HepG2 (cell line): ENCODE results near the gene SNED1. TPM values are rescaled to one million over a fixed set of nuclear protein-coding genes. Genes with fewer than 3 reads are reported as not detected.
"Not testable (repeated sequence)": the region's sequence is repeated elsewhere in the genome, so short reads cannot be mapped to it uniquely, and the experiment has no call there.

Source experiments
- ARID2 ChIP-seq: sonication (generic); formaldehyde crosslinking; IDR thresholded peaks from 2 replicates; pipeline ENCODE4 v1.8.1; 2022; ENCODE audit warnings: mild to moderate bottlenecking, missing genetic modification reagents, borderline replicate concordance
- BORCS8-MEF2B ChIP-seq: sonication (generic); formaldehyde crosslinking; IDR thresholded peaks from 2 replicates; pipeline ENCODE4 v1.8.0; 2022; ENCODE audit warnings: mild to moderate bottlenecking, missing genetic modification reagents
- ELF1 ChIP-seq: sonication (generic); formaldehyde crosslinking; IDR thresholded peaks from 2 replicates; pipeline ENCODE4 v1.4.0; 2020; ENCODE audit warnings: missing genetic modification reagents
- KAT7 ChIP-seq: IDR thresholded peaks from 2 replicates; pipeline ENCODE4 v1.6.1; 2018; ENCODE audit warnings: borderline replicate concordance, missing compliant biosample characterization
- MEIS1 ChIP-seq: sonication (generic); formaldehyde crosslinking; IDR thresholded peaks from 2 replicates; pipeline ENCODE4 v1.9.0; 2021; ENCODE audit warnings: mild to moderate bottlenecking, missing genetic modification reagents, moderate library complexity, borderline replicate concordance
- MEIS2 ChIP-seq: sonication (generic); formaldehyde crosslinking; IDR thresholded peaks from 2 replicates; pipeline ENCODE4 v1.9.0; 2021; ENCODE audit warnings: mild to moderate bottlenecking, missing genetic modification reagents
- NR2F6 ChIP-seq, 2 experiments: IDR thresholded peaks; 2 replicates each; pipeline ENCODE4 v1.6.1; 2016; ENCODE audit warnings: antibody characterized with exemption in 1 of 2, mild to moderate bottlenecking in 1 of 2
- PHF21A ChIP-seq: sonication (generic); formaldehyde crosslinking; IDR thresholded peaks from 2 replicates; pipeline ENCODE4 v1.5.0; 2020; ENCODE audit warnings: mild to moderate bottlenecking, missing genetic modification reagents
- TCF12 ChIP-seq, 2 experiments: fragments of 450-650 bp in 1 of 2; sonication (generic) in 1 of 2; formaldehyde crosslinking in 1 of 2; IDR thresholded peaks; 2 replicates each; pipeline versions ENCODE4 v1.6.1 to v1.8.0; 2017 to 2022; ENCODE audit warnings: antibody characterized with exemption in 1 of 2, mild to moderate bottlenecking in 1 of 2, missing genetic modification reagents in 1 of 2, moderate library complexity in 1 of 2
- TOE1 ChIP-seq: sonication (generic); formaldehyde crosslinking; IDR thresholded peaks from 2 replicates; pipeline ENCODE4 v1.4.0; 2020; ENCODE audit warnings: mild to moderate bottlenecking, missing genetic modification reagents
- ZKSCAN8 ChIP-seq: IDR thresholded peaks from 2 replicates; pipeline ENCODE4 v1.6.1; 2016; ENCODE audit warnings: borderline replicate concordance, missing genetic modification reagents, missing compliant biosample characterization
- ZNF639 ChIP-seq: conservative IDR thresholded peaks from 2 replicates; pipeline ENCODE4 v1.6.1; 2018; ENCODE audit warnings: missing genetic modification reagents
- ZSCAN9 ChIP-seq: IDR thresholded peaks from 2 replicates; pipeline ENCODE4 v1.6.1; 2016; ENCODE audit warnings: borderline replicate concordance
- polyA plus RNA-seq, 8 experiments: library from polyadenylated mRNA; depleted of rRNA in 3 of 8; stranded (reverse) in 7 of 8; unstranded in 1 of 8; fragments of >200 nt; fragmentation: Illumina TruSeq in 4 of 8; extraction: Trizol in 4 of 8; gene quantifications; 2 replicates each; pipeline versions ENCODE4 v1.2.1 to v1.2.3, GENCODE V29; 2011 to 2016; ENCODE audit warnings: low read depth in 4 of 8, missing spikeins in 1 of 8, mixed read lengths in 1 of 8; ENCODE audit not compliant: insufficient read depth in 1 of 8
- total RNA-seq, 5 experiments: library from RNA; depleted of rRNA; stranded (reverse); fragments of >200 nt; fragmentation: Illumina TruSeq; extraction: Trizol; gene quantifications; 2 replicates each; pipeline ENCODE4 v1.2.3, GENCODE V29; 2016; ENCODE audit warnings: low read depth in 1 of 5
- TF ChIP-seq, protein P1 (sequence below): sonication (generic); formaldehyde crosslinking; IDR thresholded peaks from 2 replicates; pipeline ENCODE4 v1.4.0; 2020; ENCODE audit warnings: missing genetic modification reagents
- TF ChIP-seq, protein P2 (sequence below): sonication (generic); formaldehyde crosslinking; IDR thresholded peaks from 2 replicates; pipeline ENCODE4 v1.5.1; 2020; ENCODE audit warnings: mild to moderate bottlenecking, moderate library complexity, missing genetic modification reagents
- TF ChIP-seq, protein P3 (sequence below): IDR thresholded peaks from 2 replicates; pipeline ENCODE4 v1.6.1; 2016; ENCODE audit warnings: low read depth, missing genetic modification reagents, missing compliant biosample characterization

The SNED1 gene
- total and polyA plus RNA-seq, 2 of the 13 experiments (the other 11 are each of a cell fraction or from before 2014, with no cell fraction given), result 0.15 to 0.65 TPM

DNA sequence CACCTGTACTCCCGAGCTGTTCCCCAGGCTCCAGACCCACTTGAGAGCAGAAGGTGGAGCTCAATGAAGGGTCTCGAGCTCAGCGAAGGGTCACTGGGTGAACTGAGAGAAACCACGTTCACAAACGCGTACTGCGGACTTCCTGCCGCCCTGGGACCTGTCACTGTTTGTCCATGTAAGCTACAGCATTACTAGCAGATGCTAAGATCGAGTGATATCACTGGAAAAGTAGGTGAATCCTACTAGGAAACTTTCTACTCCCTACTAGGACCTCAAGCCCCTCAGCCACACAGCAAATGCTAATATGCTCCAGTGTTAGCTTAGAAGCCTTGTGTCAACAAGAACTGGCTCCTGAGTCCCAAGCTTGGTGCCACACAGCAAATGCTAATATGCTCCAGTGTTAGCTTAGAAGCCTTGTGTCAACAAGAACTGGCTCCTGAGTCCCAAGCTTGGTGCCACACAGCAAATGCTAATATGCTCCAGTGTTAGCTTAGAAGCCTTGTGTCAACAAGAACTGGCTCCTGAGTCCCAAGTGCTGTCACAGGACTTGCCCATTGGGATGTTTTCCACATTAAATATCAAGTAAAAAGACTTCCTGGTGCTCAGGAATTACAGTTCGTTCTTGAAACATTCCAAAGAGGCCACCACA, 94.8 kb downstream of the SNED1 start (continued):
- TF ChIP-seq MEIS2 (0 out of 2 replicates have a peak, but pooled peaks have one; percentile 33), PHF21A (peak; percentile 95), ZSCAN9 (peak; percentile 89), BORCS8-MEF2B (CRISPR knock-in tag) (peak; percentile 84), ELF1 (peak; percentile 14; the same call in 1 of the 2 replicates), NR2F6 (IDR thresholded peaks at IDR 0.05) (peak; percentile 76), NR2F6 (CRISPR knock-in tag; IDR thresholded peaks at IDR 0.05) (peak; percentile 69; the same call in 1 of the 2 replicates), TOE1 (CRISPR knock-in tag) (peak; percentile 65; the same call in 1 of the 2 replicates), MEIS1 (CRISPR knock-in tag) (0 out of 2 replicates have a peak, but pooled peaks have one; percentile 29), KAT7 (CRISPR knock-in tag) (0 out of 2 replicates have a peak, but pooled peaks have one; percentile 66), ARID2 (CRISPR knock-in tag) (peak; percentile 54; the same call in 1 of the 2 replicates), ZNF639 (CRISPR knock-in tag) (peak; percentile 66; the same call in 1 of the 2 replicates), TCF12 (CRISPR knock-in tag; IDR thresholded peaks at IDR 0.05) (0 out of 2 replicates have a peak, but pooled peaks have one; percentile 53), ZKSCAN8 (CRISPR knock-in tag) (0 out of 2 replicates have a peak, but pooled peaks have one; percentile 67)
- TF ChIP-seq, protein P1, sequence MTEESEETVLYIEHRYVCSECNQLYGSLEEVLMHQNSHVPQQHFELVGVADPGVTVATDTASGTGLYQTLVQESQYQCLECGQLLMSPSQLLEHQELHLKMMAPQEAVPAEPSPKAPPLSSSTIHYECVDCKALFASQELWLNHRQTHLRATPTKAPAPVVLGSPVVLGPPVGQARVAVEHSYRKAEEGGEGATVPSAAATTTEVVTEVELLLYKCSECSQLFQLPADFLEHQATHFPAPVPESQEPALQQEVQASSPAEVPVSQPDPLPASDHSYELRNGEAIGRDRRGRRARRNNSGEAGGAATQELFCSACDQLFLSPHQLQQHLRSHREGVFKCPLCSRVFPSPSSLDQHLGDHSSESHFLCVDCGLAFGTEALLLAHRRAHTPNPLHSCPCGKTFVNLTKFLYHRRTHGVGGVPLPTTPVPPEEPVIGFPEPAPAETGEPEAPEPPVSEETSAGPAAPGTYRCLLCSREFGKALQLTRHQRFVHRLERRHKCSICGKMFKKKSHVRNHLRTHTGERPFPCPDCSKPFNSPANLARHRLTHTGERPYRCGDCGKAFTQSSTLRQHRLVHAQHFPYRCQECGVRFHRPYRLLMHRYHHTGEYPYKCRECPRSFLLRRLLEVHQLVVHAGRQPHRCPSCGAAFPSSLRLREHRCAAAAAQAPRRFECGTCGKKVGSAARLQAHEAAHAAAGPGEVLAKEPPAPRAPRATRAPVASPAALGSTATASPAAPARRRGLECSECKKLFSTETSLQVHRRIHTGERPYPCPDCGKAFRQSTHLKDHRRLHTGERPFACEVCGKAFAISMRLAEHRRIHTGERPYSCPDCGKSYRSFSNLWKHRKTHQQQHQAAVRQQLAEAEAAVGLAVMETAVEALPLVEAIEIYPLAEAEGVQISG, result peak; percentile 65
- TF ChIP-seq, protein P2, sequence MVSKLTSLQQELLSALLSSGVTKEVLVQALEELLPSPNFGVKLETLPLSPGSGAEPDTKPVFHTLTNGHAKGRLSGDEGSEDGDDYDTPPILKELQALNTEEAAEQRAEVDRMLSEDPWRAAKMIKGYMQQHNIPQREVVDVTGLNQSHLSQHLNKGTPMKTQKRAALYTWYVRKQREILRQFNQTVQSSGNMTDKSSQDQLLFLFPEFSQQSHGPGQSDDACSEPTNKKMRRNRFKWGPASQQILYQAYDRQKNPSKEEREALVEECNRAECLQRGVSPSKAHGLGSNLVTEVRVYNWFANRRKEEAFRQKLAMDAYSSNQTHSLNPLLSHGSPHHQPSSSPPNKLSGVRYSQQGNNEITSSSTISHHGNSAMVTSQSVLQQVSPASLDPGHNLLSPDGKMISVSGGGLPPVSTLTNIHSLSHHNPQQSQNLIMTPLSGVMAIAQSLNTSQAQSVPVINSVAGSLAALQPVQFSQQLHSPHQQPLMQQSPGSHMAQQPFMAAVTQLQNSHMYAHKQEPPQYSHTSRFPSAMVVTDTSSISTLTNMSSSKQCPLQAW (CRISPR knock-in tag), result peak; percentile 65; the same call in 1 of the 2 replicates
- TF ChIP-seq, protein P3, sequence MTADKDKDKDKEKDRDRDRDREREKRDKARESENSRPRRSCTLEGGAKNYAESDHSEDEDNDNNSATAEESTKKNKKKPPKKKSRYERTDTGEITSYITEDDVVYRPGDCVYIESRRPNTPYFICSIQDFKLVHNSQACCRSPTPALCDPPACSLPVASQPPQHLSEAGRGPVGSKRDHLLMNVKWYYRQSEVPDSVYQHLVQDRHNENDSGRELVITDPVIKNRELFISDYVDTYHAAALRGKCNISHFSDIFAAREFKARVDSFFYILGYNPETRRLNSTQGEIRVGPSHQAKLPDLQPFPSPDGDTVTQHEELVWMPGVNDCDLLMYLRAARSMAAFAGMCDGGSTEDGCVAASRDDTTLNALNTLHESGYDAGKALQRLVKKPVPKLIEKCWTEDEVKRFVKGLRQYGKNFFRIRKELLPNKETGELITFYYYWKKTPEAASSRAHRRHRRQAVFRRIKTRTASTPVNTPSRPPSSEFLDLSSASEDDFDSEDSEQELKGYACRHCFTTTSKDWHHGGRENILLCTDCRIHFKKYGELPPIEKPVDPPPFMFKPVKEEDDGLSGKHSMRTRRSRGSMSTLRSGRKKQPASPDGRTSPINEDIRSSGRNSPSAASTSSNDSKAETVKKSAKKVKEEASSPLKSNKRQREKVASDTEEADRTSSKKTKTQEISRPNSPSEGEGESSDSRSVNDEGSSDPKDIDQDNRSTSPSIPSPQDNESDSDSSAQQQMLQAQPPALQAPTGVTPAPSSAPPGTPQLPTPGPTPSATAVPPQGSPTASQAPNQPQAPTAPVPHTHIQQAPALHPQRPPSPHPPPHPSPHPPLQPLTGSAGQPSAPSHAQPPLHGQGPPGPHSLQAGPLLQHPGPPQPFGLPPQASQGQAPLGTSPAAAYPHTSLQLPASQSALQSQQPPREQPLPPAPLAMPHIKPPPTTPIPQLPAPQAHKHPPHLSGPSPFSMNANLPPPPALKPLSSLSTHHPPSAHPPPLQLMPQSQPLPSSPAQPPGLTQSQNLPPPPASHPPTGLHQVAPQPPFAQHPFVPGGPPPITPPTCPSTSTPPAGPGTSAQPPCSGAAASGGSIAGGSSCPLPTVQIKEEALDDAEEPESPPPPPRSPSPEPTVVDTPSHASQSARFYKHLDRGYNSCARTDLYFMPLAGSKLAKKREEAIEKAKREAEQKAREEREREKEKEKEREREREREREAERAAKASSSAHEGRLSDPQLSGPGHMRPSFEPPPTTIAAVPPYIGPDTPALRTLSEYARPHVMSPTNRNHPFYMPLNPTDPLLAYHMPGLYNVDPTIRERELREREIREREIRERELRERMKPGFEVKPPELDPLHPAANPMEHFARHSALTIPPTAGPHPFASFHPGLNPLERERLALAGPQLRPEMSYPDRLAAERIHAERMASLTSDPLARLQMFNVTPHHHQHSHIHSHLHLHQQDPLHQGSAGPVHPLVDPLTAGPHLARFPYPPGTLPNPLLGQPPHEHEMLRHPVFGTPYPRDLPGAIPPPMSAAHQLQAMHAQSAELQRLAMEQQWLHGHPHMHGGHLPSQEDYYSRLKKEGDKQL (CRISPR knock-in tag), result peak; percentile 97
- TF ChIP-seq TCF12 (IDR thresholded peaks at IDR 0.05), result not testable (repeated sequence)
